Mucosa of gallbladder (tissue), 1 donor: ENCODE measurements around the gene AJAP1. TPM values are rescaled to one million over a fixed set of nuclear protein-coding genes. Genes with fewer than 3 reads are reported as not detected.

Source experiments
- DNase-seq: peaks from one replicate; pipeline ENCODE4 v3.0.0-alpha.2; 2020; ENCODE audit warnings: low spot score
- total RNA-seq: library from RNA; stranded (reverse); gene quantifications from one replicate; pipeline ENCODE4 v1.2.1, GENCODE V29; 2021
- donor health status: DM: no; HTN: no; CAD: no.

The AJAP1 gene
- total RNA-seq, 1 donor from 2014 or later = 0.43 TPM

DNA sequence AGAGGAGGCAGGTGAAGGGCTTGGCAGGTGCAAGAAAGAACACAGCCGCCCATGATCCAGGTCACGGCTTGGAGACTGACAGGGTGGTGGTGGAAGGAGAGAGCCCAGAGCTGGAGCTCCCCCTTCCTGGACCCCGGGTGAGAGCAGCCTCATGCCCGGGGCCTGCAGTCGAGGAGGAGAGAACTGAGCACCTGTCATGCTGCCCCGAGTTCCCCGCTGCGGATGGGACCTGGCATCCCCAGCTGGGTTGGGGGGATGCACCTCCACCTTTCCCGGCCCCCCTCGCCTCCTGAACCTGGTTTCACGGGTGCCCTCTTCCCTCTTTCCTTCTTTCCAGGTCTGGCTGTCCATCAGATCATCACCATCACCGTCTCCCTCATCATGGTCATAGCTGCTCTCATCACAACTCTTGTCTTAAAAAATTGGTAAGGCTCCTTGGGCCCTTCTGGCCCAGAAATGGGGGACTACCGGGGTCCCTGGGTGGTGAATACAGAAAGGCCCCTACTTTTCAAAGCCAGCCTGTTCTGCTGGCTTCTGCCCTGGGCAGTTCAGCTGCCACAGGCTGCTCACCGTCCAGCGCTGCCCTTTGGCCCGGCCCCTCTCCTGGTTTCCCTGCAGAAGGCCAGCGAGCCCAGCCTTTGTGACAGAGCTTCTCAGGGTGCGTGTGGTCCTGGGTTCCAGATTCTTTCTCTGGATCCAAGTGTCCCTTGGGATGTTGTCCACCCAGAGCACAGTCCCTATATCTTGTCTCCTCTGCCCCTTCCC is 115.3 kb downstream of the AJAP1 start:
- no peak for DNase-seq

DNA sequence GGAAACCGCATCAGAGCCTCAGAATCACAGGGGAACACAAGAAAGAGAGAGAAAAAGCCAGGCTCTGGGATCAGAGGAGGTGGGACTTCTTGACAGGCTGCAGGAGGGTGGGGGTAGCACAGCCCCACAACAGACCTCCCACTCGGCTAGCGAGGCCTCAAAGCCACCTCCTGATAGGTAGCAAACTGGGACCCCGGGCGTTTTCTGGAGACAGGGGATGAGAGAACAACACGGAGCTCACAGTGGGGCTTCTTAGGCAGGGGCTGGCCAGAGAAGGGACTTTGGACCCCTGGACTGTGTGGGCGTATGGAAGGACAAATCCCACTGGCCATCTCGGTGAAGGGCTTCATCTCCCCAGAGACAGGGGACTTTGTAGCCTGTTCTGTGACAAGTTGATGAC is 116.3 kb downstream of the AJAP1 start:
- DNase-seq = no peak

DNA sequence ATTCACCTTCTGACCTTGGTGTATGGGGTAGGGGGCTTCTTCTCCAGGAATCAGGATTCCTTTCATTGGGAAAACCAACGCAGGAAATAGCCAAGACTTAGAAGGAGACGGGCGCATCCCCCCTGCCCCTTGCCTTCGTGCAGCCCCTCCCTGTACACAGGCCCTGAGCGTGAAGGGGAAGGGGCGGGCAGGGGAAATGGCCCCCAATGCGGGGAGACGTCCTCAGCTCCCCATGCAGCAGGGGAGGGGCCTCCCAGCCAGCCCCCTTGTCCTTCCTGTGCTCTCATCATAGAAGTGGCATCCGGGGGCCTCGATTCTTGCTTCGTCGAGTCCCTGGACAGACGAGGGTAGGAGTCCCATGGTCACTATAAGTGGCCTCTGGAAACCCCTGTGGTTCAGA is 116.9 kb downstream of the AJAP1 start:
- DNase-seq = no peak

DNA sequence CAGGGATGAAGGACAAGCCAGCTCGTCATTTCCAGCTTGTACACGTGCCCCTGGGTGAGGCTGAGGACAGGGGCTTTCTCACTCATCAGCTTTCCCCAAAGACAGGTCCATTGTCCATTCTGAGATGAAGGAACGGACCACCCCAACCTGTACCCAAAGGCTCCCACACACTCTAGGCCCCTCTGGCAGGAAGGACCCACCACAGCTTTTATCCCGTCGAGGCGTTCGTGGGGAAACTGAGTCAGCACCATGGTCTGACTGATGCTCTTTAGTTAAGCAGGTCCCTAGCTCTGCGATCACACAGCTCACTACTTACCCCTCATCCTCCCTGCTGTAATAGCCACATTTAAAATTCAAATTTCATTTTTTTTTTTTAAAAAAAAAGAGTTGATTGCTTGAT is 117.3 kb downstream of the AJAP1 start:
- DNase-seq = no peak

DNA sequence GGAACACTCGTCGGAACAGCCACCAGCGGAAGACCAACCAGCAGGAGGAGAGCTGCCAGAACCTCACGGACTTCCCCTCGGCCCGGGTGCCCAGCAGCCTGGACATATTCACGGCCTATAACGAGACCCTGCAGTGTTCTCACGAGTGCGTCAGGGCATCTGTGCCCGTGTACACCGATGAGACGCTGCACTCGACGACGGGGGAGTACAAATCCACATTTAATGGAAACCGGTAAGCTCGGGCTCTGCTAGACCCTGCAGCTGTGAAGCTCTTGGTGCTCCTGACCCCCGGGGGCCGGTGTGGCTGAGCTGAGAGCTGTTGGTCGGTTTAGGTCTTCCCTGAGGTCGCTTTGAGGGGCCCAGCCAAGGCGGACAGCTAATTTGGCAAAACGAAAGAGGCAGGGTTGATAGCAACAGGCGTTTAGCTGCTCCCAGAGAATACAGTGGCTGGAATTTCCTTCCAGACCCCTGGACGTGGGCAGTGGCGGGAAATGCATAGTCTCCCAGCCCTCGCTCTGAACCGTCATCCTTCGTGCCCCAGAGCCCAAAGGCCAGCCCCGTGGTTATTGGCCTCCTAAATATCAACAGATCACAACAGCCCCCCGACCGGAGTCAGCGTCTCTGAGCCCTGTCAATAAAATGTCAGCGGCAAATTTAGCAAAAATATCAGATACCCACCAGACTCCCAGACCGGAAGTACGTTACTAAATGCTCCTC is 118.0 kb downstream of the AJAP1 start:
- no peak for DNase-seq

DNA sequence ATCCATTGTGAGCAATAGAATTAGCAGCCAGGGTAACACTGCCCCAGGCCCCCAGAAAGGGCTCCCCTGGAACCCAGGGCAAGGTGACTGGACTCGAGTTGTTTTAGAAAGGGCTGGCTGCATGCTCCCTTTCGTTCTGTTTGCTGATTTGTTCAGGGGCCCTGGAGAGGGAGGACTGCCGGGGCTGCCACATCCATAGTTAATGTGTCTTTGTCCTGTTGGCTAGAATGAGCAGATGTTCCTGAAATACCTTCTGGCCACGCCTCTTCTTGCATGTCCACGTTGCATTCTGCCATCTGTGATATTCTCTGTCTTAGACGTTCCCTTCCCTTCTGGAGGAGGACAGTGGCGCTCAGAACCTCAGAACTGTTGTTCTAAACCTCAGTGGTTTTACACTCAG is 118.8 kb downstream of the AJAP1 start:
- DNase-seq = no peak

DNA sequence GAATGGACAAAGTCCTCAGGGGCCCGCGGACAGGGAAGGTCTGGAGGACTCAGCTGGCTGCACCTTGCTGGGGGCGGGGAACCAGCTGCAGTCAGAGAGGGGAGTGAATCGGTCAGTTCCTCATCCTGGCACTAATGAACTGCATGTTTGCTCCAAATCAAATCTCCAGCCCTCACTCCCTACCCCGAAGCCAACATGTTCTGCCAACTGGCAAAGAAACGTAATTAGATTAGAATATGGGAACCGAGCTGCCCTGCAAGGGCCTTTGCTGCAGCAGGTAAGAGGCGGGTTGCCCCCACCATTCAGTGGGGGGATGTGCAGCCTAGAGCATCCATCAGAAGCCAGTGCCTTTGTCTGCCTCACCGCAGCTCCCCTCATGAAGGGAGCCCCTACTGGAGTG is 121.1 kb downstream of the AJAP1 start:
- DNase-seq = no peak

DNA sequence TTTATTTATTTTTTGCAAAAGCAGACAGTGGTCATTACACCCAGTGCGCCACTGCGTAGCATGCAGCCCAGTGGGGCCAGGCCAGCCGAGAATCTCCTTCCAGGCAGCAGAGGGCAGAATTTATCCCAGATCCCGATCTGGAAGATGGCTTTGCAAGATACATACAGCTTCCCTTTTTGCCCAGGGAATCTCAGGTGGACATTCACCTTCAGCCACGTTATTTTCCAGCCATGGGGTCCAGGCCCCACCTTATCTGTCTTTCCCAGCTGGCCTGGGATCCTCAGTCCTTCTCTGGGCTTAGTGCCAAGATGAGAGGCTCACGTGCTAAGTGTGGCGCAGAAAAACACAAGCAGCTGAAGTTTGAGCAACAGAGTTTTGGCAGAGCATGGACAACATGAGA is 123.6 kb downstream of the AJAP1 start:
- DNase-seq = peak; percentile 19

DNA sequence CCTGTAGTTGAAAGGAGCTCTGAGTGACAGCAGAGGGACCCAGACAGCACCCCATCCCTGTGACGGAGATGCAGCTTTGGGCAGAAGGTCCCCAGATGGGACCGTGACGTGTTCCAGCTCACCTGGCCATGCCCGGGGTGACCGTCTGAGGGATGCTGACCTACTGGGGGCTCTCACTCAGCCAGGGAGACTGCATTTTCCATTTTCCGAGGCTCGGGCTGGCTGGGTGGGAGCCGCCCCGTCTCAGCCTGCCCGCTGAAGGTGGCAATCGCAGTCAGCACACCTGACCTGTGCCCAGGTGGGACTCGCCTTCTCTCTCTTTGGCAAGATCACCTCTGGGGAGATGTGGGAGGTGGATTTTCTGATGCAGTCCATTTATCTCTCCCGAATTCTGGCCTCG is 127.2 kb downstream of the AJAP1 start:
- DNase-seq = no peak

DNA sequence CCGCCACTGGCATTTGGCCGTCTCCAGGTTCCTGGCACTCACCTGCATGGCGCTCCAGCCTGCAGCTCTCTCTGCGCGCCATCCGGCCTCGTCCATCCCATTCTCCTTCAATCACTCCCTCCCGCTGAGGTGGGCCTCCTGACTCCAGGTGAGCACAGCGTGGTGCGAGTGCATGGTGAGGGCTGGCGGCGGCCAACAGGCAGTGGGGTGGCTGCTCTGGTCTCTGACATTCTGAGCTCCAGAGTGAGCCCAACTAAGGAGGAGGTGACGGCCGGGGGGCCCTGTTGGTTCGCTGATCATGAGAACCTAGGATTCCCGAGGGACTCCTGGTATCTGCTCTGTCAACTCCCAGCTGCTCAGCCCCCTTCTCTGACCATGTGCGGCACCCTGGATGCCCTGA is 130.4 kb downstream of the AJAP1 start:
- DNase-seq = no peak

DNA sequence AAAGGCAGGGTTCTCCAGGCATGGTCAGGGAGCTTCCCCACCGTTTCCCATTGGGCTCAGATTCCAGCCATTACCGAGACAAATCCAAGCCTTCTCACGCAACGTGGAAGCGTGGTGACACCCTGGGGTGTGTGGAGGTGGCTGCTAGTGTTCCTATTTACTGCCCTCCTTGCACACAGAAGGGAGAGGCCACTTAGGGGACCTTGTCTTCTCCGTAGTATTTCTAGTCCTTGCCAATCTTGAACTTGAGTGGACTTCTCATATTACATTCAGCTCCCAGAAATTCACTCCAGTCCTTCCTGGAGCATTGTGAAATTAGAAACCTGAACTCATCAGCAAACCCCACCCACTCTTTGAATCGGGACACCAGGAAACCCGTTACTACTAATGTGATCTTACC is 131.6 kb downstream of the AJAP1 start:
- no peak for DNase-seq

DNA sequence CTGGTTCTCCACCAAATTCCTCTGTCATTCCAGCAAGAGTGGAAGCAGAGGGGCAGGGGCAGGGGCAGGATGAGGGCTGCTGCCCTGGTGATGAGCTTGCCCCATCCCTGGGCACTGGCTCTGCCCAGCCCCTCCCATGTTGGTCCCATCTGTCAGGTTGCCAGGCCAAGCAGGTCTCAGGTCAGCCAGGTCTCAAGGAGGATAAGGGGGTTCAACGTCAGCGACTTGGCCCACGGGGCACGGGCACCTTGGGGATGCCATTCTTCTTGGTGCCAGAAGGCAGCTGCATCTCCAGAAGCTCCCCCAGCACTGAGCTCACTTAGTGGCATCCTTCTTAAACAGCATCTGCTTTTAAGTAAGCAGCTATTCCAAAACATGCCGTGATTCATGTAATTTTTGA is 133.1 kb downstream of the AJAP1 start:
- DNase-seq = no peak

DNA sequence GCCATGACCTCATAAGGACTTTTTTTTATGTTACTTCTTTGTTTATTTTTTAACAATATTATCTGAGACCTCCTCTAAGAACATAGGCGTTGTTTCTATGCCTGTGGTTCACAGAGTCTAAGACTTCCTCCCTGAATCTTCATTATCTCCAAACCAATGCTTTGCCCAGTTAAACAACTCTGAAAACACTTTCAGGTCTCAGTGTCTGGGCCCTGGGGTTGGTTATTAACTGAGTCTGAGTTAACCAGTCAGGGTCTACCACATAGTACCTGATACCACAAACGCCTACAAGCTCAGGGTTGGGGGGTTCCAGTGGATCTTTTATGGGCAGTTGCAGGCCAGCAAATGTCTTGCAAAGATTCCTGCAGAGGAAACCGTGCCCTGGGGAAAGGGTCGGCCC is 138.2 kb downstream of the AJAP1 start:
- no peak for DNase-seq

DNA sequence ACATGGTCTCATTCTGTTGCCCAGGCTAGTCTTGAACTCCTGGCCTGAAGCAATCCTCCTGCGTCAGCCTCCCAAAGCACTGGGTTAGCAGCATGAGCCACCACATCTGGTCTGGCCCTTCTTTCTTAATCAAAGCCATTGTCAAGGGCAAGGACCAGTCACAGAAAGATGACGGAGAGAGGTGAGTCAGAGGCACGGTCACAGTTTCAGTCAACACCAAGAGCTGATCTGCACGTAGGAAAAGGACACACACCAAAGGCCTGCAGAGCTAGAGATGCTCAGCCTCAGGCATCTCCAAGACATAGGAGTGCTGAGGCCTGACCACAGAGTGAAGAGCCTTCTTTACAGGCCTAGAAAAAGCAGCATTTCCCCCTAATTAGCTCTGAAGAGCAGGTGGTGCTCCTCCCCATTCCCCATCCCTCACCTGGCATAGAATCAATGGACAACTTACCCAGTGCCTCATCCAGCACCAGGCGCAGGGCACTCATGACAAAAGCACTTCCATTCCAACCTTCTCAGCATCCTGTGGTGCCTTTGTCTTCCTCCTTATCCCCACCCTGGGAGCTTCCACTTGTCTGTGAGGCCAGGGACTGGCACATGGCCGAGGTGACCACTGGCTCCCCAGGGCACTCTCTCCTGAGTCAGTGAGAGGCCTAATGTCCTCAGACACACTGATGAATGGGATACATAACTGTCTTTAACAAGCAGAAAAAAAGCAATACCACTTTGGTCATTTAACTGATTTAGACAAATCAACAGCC is 139.8 kb downstream of the AJAP1 start:
- DNase-seq = no peak

DNA sequence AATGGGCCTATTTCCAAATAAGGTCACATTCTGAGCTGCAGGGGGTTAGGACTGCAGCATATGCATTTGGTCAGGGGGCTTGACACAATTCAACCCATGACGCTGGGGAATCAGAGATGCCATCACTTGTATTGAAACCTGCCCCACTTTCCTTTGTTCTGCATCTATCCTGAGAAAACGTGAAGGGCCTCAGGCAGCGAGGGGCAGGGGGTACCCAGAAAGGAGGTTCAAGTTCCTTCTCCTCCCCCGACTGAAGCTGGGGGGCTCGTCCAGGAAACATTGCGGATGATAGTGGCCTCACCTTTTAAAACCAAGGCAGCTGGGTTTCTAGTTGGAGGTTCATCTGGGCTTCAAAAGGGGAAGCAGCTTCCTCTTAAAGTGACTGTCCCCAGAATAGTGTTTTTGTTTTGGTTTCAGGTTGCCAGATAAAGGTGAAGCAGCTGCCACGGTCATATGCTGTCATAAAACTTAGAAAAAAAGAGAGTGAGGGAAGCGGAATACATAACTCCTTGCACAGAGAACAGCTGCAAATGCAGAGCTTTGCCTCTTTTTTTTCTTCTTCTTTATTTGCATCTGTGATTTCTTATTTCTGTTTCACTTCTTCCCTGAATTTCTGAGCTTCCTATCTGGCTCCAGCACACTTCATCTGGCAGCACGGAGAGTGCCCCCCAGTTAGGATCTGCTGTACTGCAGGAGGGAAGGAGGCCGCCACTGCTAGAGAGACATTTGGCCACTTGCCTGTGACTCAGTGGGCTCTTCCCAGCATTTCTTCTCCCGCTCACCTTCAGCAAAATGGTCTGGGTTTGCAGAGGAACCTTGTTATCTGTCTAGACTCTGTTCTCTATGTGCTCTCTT is 142.0 kb downstream of the AJAP1 start:
- DNase-seq = no peak

DNA sequence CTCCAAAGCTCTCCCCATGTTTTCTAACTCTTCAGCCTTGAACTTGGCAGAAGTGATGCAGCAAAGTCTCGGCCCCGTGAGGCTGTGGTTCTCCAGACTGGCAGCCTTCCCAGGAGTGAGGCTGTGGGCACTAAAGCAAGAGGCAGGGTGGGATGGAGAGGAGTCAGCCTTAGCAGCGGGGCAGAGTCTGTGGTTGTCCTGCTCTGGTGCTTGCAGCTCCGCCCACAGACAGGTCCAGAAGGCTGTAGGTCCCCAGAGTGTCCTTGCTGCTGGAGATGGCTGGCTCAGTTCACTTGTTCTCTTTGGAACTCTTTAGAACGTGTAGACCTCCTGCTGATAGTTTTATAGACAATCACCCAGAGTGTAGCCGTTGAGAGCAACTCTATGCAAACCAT is 142.6 kb downstream of the AJAP1 start:
- no peak for DNase-seq

DNA sequence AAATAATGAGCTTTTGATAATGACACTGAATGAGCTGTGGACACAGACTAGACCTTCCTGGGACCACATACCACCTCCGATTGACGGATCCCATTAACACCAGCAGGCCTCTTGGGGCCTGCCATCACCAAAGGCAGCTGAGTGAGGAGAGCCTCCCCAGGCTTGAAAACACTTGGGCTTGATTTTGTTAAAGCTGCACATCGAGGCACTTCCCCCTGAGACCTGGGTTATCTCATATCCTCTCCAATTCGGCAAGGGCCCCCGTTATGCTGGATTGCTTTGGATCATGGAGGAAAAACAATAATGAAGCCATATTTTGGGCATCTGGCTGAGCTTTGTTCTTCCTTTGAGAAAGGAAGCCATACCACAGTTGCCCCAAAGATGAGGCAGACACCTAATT is 143.0 kb downstream of the AJAP1 start:
- no peak for DNase-seq

DNA sequence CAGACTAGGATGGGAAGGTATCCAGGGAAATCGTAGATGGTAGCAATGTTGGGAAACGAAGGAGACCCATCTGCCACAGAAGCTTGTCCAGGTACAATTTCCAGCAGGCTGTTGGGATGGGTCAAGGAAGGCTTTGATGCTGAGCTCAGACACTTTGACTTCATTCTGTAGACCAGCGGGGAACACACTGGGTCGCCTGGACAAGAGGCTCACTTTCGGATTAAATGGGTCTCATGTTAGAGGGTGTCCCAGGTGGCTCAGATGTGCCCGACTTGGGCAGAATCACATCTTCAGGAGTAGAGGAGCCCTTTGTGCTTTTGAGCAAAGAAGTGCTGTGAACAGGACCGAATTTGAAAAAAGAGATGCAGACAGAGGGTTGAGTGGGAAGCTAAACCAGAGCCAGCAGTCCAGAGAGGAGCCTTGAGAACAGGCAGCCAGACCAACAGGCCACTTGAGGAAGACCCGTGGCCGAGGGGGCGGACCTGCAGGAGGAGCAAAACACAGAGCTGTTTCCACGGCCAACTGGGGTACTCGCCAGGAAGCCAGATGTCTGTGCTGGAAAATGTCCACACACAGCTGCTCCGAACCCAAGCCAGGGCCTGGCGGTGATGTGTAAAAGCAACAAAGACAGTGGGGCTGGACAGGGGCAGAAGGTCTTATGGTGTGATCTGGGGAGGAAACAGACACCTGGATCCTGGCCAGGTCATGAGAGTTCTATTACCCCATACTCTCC is 146.9 kb downstream of the AJAP1 start:
- DNase-seq = peak; percentile 80

DNA sequence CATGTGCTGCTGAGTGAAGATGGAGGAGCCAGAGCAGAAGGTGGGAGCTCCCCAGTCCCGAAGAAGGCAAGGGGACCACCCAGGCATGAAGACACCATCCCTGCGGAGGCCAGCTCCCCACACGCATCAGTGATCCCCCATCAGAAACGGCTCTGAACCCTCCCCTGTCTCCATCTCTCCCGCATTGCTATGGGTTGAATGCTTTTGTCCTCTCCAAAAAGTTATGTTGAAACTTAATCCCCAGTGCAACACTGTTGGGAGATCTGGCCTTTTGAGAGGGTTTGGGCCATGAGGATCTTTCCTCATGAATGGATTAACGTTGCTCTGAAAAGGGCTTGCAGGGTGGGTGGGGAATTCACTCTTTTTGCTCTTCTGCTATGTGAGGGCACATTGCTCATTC is 147.6 kb downstream of the AJAP1 start:
- DNase-seq = no peak

DNA sequence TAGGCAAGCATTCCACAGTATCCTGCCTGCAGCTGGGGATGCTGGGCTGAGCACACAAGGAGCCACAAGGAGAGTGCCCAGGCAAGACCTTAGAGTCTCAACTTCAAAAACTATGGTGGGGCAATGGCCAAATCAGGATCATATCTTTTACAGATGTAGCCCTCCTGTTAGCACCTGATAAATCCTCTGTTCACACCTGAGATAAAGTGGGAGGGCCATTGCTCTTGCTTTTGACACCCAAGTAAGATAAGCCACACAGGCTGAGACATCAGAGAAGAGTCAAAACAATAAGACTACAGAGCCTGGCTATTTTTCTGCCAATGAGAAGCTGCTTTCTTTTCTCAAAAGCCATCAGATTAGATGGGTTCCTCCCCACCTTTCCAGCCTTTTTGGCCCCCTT is 148.9 kb downstream of the AJAP1 start:
- no peak for DNase-seq

DNA sequence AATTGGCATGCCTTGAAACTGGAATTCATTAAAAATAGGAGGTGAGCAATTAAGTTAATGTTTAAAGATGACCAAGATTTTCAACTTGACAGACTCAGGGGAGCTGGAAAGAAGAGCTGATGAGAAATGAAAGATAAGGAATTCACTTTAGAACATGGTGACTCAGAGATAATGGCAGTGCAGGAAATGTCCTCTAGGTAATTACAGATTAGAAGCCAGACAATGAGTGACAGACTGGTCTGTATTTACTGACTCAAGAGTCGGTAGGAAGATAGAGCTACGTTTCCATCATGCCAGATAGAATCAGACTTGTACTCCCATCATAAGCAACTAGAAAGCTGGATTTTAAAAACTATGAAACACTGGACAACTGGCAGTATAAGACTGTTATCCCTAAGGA is 151.6 kb downstream of the AJAP1 start:
- DNase-seq = no peak
